Measurements from ENCODE around the gene NSF.
"Not testable (repeated sequence)": the region's sequence is repeated elsewhere in the genome, so short reads cannot be mapped to it uniquely, and the experiment has no call there.

DNA sequence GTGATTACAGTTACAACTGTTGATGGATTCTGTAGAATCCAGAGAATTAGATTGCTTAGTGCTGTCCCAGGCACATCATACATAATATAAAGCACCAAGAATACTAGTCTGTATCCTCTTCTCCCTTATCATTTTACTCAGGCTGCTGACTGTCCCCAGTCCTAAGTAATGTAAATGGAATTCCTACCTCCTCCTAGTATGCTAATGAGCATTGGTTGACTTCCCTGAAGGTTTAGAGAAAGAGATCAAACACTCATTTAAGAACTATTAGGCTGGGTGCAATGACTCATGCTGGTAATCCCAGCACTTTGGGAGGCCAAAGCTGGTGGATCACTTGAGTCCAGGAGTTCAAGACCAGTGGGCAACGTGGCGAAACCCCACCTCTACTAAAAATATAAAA lies 37.0 kb downstream of the NSF start:
- TF ChIP-seq, protein P1, sequence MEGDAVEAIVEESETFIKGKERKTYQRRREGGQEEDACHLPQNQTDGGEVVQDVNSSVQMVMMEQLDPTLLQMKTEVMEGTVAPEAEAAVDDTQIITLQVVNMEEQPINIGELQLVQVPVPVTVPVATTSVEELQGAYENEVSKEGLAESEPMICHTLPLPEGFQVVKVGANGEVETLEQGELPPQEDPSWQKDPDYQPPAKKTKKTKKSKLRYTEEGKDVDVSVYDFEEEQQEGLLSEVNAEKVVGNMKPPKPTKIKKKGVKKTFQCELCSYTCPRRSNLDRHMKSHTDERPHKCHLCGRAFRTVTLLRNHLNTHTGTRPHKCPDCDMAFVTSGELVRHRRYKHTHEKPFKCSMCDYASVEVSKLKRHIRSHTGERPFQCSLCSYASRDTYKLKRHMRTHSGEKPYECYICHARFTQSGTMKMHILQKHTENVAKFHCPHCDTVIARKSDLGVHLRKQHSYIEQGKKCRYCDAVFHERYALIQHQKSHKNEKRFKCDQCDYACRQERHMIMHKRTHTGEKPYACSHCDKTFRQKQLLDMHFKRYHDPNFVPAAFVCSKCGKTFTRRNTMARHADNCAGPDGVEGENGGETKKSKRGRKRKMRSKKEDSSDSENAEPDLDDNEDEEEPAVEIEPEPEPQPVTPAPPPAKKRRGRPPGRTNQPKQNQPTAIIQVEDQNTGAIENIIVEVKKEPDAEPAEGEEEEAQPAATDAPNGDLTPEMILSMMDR (IDR thresholded peaks at IDR 0.05) = not testable (repeated sequence)
- not testable (repeated sequence) for TF ChIP-seq EZH2, EZH2phosphoT487 (IDR thresholded peaks at IDR 0.05)

Measured in neural progenitor cell (in vitro differentiated cells).